Testis (tissue), 3 donors: ENCODE results near the gene MATCAP1. TPM values are rescaled to one million over a fixed set of nuclear protein-coding genes. Genes with fewer than 3 reads are reported as not detected.

ENCODE experiments used
- DNase-seq: peaks from one replicate; pipeline ENCODE4 v3.0.0-alpha.2; 2019
- H3K27ac ChIP-seq, 2 donors: fragments of 200-600 bp; sonication (generic); one replicate each; pipeline ENCODE4 v1.5.1; 2019
- H3K27me3 ChIP-seq: fragments of 200-600 bp; sonication (generic); one replicate; pipeline ENCODE4 v1.5.1; 2019
- H3K36me3 ChIP-seq: fragments of 200-600 bp; sonication (generic); one replicate; pipeline ENCODE4 v1.5.1; 2017; ENCODE audit warnings: low read depth; ENCODE audit errors: missing control alignments
- H3K4me1 ChIP-seq: fragments of 200-600 bp; sonication (generic); one replicate; pipeline ENCODE4 v1.5.1; 2019
- H3K4me3 ChIP-seq, 2 donors: fragments of 200-600 bp; sonication (generic); one replicate each; pipeline ENCODE4 v1.5.1; 2017 to 2019
- H3K9me3 ChIP-seq: fragments of 200-600 bp; sonication (generic); one replicate; pipeline ENCODE4 v1.5.1; 2017
- POLR2A ChIP-seq: fragments of 450-650 bp; IDR thresholded peaks from one replicate; pipeline ENCODE4 v1.6.1; 2017; ENCODE audit warnings: antibody characterized with exemption, mild to moderate bottlenecking, moderate library complexity
- WGBS, 2 donors: methylation state at CpG; one replicate each; pipeline ENCODE4 v1.1.5; 2018; 5-methylcytosine and 5-hydroxymethylcytosine counted together
- intact Hi-C: fragments of 100-400 bp; cut with DNase I; formaldehyde crosslinking; loops from one replicate; pipeline ENCODE4 v1.15.1; 2023; ENCODE audit warnings: low total_unique reads
- polyA plus RNA-seq: library from polyadenylated mRNA; stranded (reverse); fragments of 350-450 nt; fragmentation: Illumina TruSeq; extraction: RNeasy Lipid Tissue Mini Kit (QIAGEN cat#74804); gene quantifications from one replicate; pipeline ENCODE4 v1.2.3, GENCODE V29; 2014; ENCODE audit warnings: low read depth, low replicate concordance; ENCODE audit not compliant: insufficient read depth
- total RNA-seq, 2 donors: library from RNA; depleted of rRNA; stranded (reverse); fragments of >200 nt; gene quantifications; one replicate each; pipeline ENCODE4 v1.2.3, GENCODE V29; 2016
- TF ChIP-seq, protein P1 (sequence below), 3 experiments: fragments of 450-650 bp in 2 of 3; fragments of 200-600 bp in 1 of 3; sonication (generic) in 1 of 3; IDR thresholded peaks; one replicate each; pipeline ENCODE4 v1.5.1; 2016 to 2019; ENCODE audit warnings: antibody characterized with exemption in 3 of 3, mild to moderate bottlenecking in 2 of 3, moderate library complexity in 1 of 3

The MATCAP1 gene
- total and polyA plus RNA-seq, 3 donors from 2014 or later, result 44.6 to 89.4 (median 65.1) TPM

DNA sequence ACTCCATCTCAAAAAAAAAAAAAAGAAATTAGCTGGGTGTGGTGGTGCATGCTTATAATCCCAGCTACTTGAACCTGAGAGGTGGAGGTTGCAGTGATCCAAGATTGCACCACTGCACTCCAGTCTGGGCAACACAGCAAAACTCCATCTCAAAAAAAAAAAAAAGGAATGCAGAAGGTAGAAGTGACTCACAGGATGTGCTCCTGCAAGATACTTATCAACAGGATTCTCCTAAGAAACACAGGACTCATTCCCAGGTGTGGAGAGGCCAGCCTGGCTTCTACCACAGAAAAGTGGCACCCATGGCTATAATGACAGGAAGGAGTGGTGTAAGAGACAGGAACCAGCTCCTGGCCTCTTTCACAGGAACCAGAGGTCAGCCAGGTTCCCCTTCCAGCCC lies 29.0 kb upstream of the MATCAP1 start:
- Histone ChIP-seq H3K27ac (no peak overlapping the region), H3K4me1 (peaks cover 5% of the 10 kb centered on the region), H3K4me3 (no peak overlapping the region), H3K27me3 (no peaks in the 10 kb centered on the region), H3K9me3 (no peaks in the 10 kb centered on the region), H3K36me3 (no peaks in the 10 kb centered on the region)
- DNase-seq, result no peak
- TF ChIP-seq, protein P1, sequence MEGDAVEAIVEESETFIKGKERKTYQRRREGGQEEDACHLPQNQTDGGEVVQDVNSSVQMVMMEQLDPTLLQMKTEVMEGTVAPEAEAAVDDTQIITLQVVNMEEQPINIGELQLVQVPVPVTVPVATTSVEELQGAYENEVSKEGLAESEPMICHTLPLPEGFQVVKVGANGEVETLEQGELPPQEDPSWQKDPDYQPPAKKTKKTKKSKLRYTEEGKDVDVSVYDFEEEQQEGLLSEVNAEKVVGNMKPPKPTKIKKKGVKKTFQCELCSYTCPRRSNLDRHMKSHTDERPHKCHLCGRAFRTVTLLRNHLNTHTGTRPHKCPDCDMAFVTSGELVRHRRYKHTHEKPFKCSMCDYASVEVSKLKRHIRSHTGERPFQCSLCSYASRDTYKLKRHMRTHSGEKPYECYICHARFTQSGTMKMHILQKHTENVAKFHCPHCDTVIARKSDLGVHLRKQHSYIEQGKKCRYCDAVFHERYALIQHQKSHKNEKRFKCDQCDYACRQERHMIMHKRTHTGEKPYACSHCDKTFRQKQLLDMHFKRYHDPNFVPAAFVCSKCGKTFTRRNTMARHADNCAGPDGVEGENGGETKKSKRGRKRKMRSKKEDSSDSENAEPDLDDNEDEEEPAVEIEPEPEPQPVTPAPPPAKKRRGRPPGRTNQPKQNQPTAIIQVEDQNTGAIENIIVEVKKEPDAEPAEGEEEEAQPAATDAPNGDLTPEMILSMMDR (IDR thresholded peaks at IDR 0.05), result no peak
- TF ChIP-seq POLR2A, result no peak
- intact Hi-C loops, result no loop called here

DNA sequence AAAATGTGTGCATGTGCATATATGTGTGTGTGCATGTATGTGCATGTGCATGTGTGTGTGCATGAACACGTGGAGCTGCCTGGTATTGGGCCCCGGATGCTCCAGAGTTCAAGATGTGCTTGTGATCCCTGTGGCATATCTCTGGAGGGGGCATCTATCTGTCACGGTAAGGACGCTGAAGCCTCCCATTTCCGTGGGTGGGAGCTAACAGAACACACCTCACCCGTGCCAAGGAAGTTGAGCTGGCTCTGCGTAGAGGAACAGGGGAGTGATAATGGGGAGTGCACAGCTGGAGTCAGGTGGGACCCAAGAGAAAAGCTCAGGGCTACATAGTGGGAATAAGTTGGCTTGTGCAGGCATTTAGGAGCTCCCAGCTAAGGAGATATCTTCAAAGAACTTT lies 27.9 kb upstream of the MATCAP1 start:
- 51 to 54% methylated on average over 4 to 7 of the region's 7 CpGs for WGBS, 2 donors
- DNase-seq, result no peak
- intact Hi-C loops, result no loop called here
- Histone ChIP-seq H3K4me1 (peaks cover 14% of the 10 kb centered on the region), H3K27ac (no peak overlapping the region), H3K9me3 (no peaks in the 10 kb centered on the region), H3K4me3 (no peak overlapping the region), H3K27me3 (no peaks in the 10 kb centered on the region), H3K36me3 (no peaks in the 10 kb centered on the region)
- TF ChIP-seq POLR2A, result no peak
- TF ChIP-seq, protein P1 (IDR thresholded peaks at IDR 0.05), result no peak

DNA sequence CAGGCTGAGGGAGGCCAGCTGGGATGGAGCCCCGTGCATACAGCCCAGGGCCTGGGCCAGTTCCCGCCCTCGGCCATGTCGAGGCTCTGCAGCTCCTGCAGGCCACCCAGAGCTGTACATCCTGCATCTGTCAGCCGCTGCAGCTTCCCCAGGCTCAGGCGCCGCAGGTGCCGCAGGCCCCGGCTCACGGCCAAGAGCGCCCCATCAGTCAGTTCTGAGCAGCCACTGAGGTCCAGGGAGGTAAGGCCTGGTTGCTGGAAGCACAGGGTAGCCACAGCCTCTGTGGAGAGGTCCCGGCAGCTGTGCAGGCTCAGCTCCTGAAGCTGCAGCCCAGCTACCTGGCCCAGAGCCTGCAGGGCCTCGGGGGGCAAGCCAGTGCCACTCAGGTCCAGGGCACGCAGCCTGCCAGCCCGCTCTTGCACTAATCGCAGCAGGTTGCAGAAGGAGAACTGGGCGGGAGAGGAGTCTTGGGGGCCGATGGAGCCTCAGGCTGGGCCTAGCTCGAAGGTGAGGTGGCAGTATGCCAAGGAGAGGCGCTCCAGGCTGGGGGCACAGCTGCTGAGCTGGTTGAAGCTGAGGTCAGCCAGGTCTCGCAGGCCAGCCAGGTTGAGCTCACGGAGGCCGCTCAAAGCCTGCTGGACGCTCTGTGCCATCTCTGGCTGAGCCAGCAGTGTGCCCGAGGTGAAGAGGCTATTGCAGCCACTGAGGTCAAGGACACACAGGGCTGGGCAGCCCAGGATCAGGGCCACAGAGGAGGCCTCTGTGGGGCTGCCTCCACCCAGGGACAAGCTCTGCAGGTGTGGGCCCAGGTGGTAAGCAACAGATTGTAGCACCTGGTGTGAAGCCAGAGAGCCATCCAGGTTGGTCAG lies 26.5 kb upstream of the MATCAP1 start:
- Histone ChIP-seq H3K4me1 (peaks cover 14% of the 10 kb centered on the region), H3K4me3 (no peak overlapping the region), H3K27me3 (no peaks in the 10 kb centered on the region), H3K9me3 (no peaks in the 10 kb centered on the region), H3K27ac (no peak overlapping the region), H3K36me3 (no peaks in the 10 kb centered on the region)
- WGBS, 2 donors, result 77 to 90% methylated on average over 2 to 18 of the region's 25 CpGs
- no peak for DNase-seq
- intact Hi-C loops, result no loop called here
- TF ChIP-seq, protein P1 (IDR thresholded peaks at IDR 0.05), result no peak
- TF ChIP-seq POLR2A, result no peak

DNA sequence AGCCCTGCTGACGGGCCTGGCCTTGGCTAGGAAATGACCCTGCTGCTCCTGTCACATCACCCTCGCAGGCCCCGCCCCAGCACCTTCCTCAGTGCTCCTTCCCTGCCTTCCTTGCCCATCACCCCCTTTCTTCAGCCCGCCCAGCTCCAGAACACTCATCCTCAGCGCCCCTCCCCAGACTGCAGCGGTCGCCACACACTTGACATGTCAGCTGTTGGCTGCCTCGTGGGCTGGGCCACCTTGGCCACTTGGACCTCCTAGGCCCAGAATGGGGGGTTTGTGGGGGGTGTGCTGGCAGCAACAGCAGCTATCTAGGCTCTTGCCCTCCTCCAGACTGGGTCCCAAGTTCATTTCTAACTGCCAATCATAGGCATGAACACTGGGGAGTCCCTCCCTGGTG lies 25.8 kb upstream of the MATCAP1 start:
- intact Hi-C loops, result no loop called here
- Histone ChIP-seq H3K9me3 (no peaks in the 10 kb centered on the region), H3K4me1 (peaks cover 14% of the 10 kb centered on the region), H3K27ac (no peak overlapping the region), H3K4me3 (no peak overlapping the region), H3K36me3 (no peaks in the 10 kb centered on the region), H3K27me3 (no peaks in the 10 kb centered on the region)
- no peak for DNase-seq
- TF ChIP-seq, protein P1 (IDR thresholded peaks at IDR 0.05), result no peak
- TF ChIP-seq POLR2A, result no peak
- WGBS, 2 donors, result 86 to 94% methylated on average over 8 of the region's 8 CpGs
